Keratinocyte (primary cell): ENCODE data around the gene CCND2. TPM values are rescaled to one million over a fixed set of nuclear protein-coding genes. Genes with fewer than 3 reads are reported as not detected.

Experiments
- DNase-seq: peaks from one replicate; pipeline ENCODE4 v3.0.0-alpha.2; 2011; ENCODE audit warnings: low read depth, missing footprints, low spot score
- FAIRE-seq: peaks from 2 replicates; lab custom pipeline; 2011; peaks lifted over from hg19 to GRCh38; lab: Jason Lieb, UNC
- H2AFZ ChIP-seq: 2 replicates; pipeline ENCODE4 v1.6.0; 2012; ENCODE audit warnings: low read length, control low read depth, inconsistent platforms; ENCODE audit not compliant: control insufficient read depth
- H3K27ac ChIP-seq: 2 replicates; pipeline ENCODE4 v1.5.1; 2011; ENCODE audit warnings: low read length; ENCODE audit not compliant: control insufficient read depth, insufficient read depth
- H3K27me3 ChIP-seq: 3 replicates; pipeline ENCODE4 v1.6.0; 2011; ENCODE audit warnings: low read length; ENCODE audit not compliant: control insufficient read depth, insufficient read depth; ENCODE audit errors: extremely low read depth
- H3K36me3 ChIP-seq, 2 experiments: 2 replicates in 1 of 2; 3 replicates in 1 of 2; pipeline ENCODE4 v1.5.1; 2011; ENCODE audit warnings: low read length in 2 of 2, mild to moderate bottlenecking in 1 of 2; ENCODE audit not compliant: control insufficient read depth in 2 of 2, insufficient read depth in 2 of 2; ENCODE audit errors: extremely low read depth in 1 of 2
- H3K4me1 ChIP-seq: 3 replicates; pipeline ENCODE4 v1.5.1; 2011; ENCODE audit warnings: low read length; ENCODE audit not compliant: control insufficient read depth, insufficient read depth; ENCODE audit errors: extremely low read depth
- H3K4me2 ChIP-seq: 3 replicates; pipeline ENCODE4 v1.6.0; 2011; ENCODE audit warnings: low read depth, low read length; ENCODE audit not compliant: control insufficient read depth, insufficient read depth; ENCODE audit errors: extremely low read depth
- H3K4me3 ChIP-seq, 3 experiments: fragments of 200-600 bp in 1 of 3; sonication (generic) in 1 of 3; 2 replicates in 2 of 3; 3 replicates in 1 of 3; pipeline ENCODE4 v1.5.1; 2011 to 2016; ENCODE audit warnings: low read length in 3 of 3, mild to moderate bottlenecking in 3 of 3, control low read depth in 2 of 3, inconsistent platforms in 1 of 3, low read depth in 1 of 3, mixed read lengths in 1 of 3, mixed run types in 1 of 3, moderate library complexity in 1 of 3; ENCODE audit not compliant: control insufficient read depth in 2 of 3, insufficient read depth in 2 of 3; ENCODE audit errors: extremely low read depth in 1 of 3
- H3K79me2 ChIP-seq: 2 replicates; pipeline ENCODE4 v1.6.0; 2012; ENCODE audit warnings: low read length; ENCODE audit not compliant: control insufficient read depth, insufficient read depth
- H3K9ac ChIP-seq: 3 replicates; pipeline ENCODE4 v1.6.0; 2011; ENCODE audit warnings: low read length; ENCODE audit not compliant: control insufficient read depth, insufficient read depth; ENCODE audit errors: extremely low read depth
- H3K9me1 ChIP-seq: 3 replicates; pipeline ENCODE4 v1.6.0; 2011; ENCODE audit warnings: low read length; ENCODE audit not compliant: control insufficient read depth, insufficient read depth; ENCODE audit errors: extremely low read depth
- H3K9me3 ChIP-seq: 2 replicates; pipeline ENCODE4 v1.5.1; 2012; ENCODE audit warnings: low read depth, low read length; ENCODE audit not compliant: control insufficient read depth
- H4K20me1 ChIP-seq: 3 replicates; pipeline ENCODE4 v1.6.0; 2011; ENCODE audit warnings: low read length; ENCODE audit not compliant: control insufficient read depth, insufficient read depth; ENCODE audit errors: extremely low read depth
- CTCF ChIP-seq, 3 experiments: IDR thresholded peaks in 1 of 3; conservative IDR thresholded peaks in 1 of 3; optimal IDR thresholded peaks in 1 of 3; 2 replicates in 2 of 3; 3 replicates in 1 of 3; pipeline versions ENCODE3 to v1.5.1; 2011; ENCODE audit warnings: low read length in 3 of 3, mild to moderate bottlenecking in 3 of 3, moderate library complexity in 2 of 3, control low read depth in 1 of 3, inconsistent platforms in 1 of 3; ENCODE audit not compliant: insufficient read depth in 2 of 3; ENCODE audit errors: extremely low read depth in 1 of 3
- EZH2 ChIP-seq: IDR thresholded peaks from one replicate; pipeline ENCODE4 v1.6.1; 2012; ENCODE audit warnings: inconsistent platforms, mild to moderate bottlenecking, low read length, moderate library complexity
- dilution Hi-C: fragments of 300-500 bp; cut with MboI; formaldehyde crosslinking; loops from one replicate; pipeline ENCODE4 v1.7.0; 2020; ENCODE audit warnings: low sequenced_read_pairs; ENCODE audit not compliant: extremely low pct_ligation_motif_present
- polyA plus RNA-seq, 5 experiments: library from polyadenylated mRNA; depleted of rRNA in 3 of 5; stranded (reverse) in 3 of 5; stranded (forward) in 1 of 5; unstranded in 1 of 5; fragments of >200 nt; gene quantifications; 1 replicate in 1 of 5; 2 replicates in 3 of 5; 3 replicates in 1 of 5; pipeline versions ENCODE4 v1.2.1 to v1.2.3, GENCODE V29; 2011 to 2012; ENCODE audit warnings: missing spikeins in 2 of 5, low read depth in 1 of 5, low replicate concordance in 1 of 5

CCND2 gene
- polyA plus RNA-seq, 1 donor (not counting 4 experiments of a cell fraction or from before 2014, with no cell fraction given), result 324 TPM

DNA sequence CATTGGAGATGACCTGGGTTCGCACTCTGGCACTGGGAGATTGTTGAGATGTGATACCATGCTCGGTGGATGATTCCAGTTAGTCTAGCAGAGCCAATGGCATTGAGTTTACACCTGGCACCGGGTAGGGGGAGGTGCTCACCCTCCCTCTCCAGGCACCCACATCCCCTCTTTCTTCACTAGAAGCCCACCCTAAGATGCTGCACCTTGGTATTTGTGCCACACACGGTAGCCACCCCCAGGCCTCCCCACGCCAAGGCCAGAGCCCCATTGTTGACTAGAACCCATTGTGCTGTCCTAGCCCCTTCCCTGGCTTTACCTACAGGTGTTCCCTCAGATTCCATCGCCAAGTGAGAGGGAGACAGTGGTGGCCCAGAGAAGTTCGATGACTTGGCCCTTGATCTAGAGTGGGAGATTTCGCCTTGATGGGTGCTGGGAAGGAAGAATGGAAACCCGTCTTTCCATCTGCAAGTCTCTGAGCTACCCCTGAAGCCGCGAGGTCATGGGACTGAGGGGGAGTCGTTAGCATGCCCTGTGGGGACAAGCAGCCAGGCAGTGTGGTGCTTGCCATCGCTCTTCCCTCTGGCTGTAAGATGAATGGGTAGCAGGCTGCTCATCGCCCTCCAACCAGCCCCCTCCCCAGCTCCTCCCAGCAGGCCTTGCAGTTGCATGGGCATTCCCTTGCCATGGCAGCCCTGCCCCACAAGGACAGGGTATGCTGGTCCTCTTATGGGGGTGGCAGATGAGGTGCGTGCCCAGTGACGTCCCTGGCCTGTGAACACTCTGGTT is 8.7 kb downstream of the CCND2 start:
- H3K4me1 ChIP-seq, result peaks cover 12% of the 10 kb centered on the region
- FAIRE-seq, result no peak
- H3K9me1 ChIP-seq, result no peaks in the 10 kb centered on the region
- H3K4me2 ChIP-seq, result no peak overlapping the region
- no peak overlapping the region for H2AFZ ChIP-seq
- no peak overlapping the region for H3K9ac ChIP-seq
- peaks cover 98% of the 10 kb centered on the region for H3K79me2 ChIP-seq
- DNase-seq, result no peak
- H3K36me3 ChIP-seq, result peaks cover 84 to 92% of the 10 kb centered on the region in 2 experiments
- no peak overlapping the region for H3K27ac ChIP-seq
- H3K9me3 ChIP-seq, result no peaks in the 10 kb centered on the region
- TF ChIP-seq CTCF (optimal IDR thresholded peaks at IDR 0.05 in 1 of 3, IDR thresholded peaks at IDR 0.05 in 1 of 3, conservative IDR thresholded peaks at IDR 0.05 in 1 of 3; ENCODE audit: extremely low read depth in 1 of 3, insufficient read depth in 2 of 3, low read length in 3 of 3) (no peak), EZH2 (no peak)
- dilution Hi-C loops, result no loop called here
- H3K4me3 ChIP-seq, result no peak overlapping the region
- H3K27me3 ChIP-seq, result no peaks in the 10 kb centered on the region
- peaks cover 87% of the 10 kb centered on the region for H4K20me1 ChIP-seq

DNA sequence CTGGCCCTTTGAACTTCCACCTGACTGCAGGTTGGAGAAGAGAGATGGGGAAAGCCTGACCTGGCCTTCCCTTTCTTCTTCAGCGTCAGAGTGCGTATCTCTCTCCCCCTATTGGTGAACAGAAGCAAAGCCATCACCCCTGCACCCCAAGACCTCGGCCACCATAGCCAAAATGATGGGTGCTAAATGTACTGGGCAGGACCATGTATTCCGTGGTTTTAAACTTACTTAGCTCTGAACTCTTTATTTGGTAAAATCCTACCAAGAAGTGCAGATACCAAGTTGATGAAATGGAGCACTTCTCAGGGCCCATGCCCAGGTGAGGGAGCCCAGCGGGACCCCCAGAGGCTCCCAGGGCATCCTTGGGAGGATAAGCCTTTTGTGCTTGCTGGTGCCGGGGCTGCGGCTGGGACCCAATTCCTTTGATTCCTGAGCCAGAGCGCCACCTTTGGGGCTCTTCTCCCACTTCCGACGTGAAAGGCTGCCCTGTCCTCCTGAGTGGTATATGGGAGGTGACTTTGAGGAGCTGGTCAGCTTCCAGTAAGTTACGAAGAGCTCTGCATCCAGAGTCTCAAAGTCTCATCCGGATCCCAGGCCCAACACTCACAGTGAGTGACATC is 9.4 kb downstream of the CCND2 start:
- H3K27ac ChIP-seq, result no peak overlapping the region
- no peaks in the 10 kb centered on the region for H3K27me3 ChIP-seq
- no peak overlapping the region for H3K9ac ChIP-seq
- DNase-seq (no peak), FAIRE-seq (no peak)
- dilution Hi-C loops, result no loop called here
- TF ChIP-seq EZH2 (no peak), CTCF (optimal IDR thresholded peaks at IDR 0.05 in 1 of 3, IDR thresholded peaks at IDR 0.05 in 1 of 3, conservative IDR thresholded peaks at IDR 0.05 in 1 of 3; ENCODE audit: extremely low read depth in 1 of 3, insufficient read depth in 2 of 3, low read length in 3 of 3) (peak in 2 of 3 experiments; percentile 18 to 23)
- peaks cover 87% of the 10 kb centered on the region for H4K20me1 ChIP-seq
- no peak overlapping the region for H2AFZ ChIP-seq
- H3K9me1 ChIP-seq, result no peaks in the 10 kb centered on the region
- peaks cover 6% of the 10 kb centered on the region for H3K4me1 ChIP-seq
- H3K4me3 ChIP-seq, result no peak overlapping the region
- no peaks in the 10 kb centered on the region for H3K9me3 ChIP-seq
- peaks cover 82 to 92% of the 10 kb centered on the region in 2 experiments for H3K36me3 ChIP-seq
- H3K4me2 ChIP-seq, result no peak overlapping the region
- peaks cover 98% of the 10 kb centered on the region for H3K79me2 ChIP-seq
